ENCODE data around the gene MTF2.
A peak's percentile ranks its signal among the peaks of the same experiment; 100 is the strongest.

MTF2 gene

GRCh38 chr1:93061895-93062792, 16.9 kb upstream of the MTF2 start:
- peak; percentile 96 for ATAC-seq (ENCODE audit: low read depth)

GRCh38 chr1:93076268-93076667, 2.8 kb upstream of the MTF2 start:
- Mint-ChIP-seq H3K9me3 (no peaks in the 10 kb centered on the region), H3K4me3 (no peak overlapping the region), H3K36me3 (peaks cover 1% of the 10 kb centered on the region), H3K4me1 (peaks cover 14% of the 10 kb centered on the region), H3K27ac (no peak overlapping the region), H3K27me3 (no peaks in the 10 kb centered on the region)
- ATAC-seq (ENCODE audit: low read depth) (no peak), DNase-seq (ENCODE audit: low spot score in 2 of 2) (no peak)

More at GRCh38 chr1:93061895-93062792, 16.9 kb upstream of the MTF2 start:
- peak; percentile 27 to 40 for DNase-seq (ENCODE audit: low spot score in 2 of 2)
- no peaks in the 10 kb centered on the region for H3K36me3 Mint-ChIP-seq
- no peak overlapping the region for H3K4me3 Mint-ChIP-seq
- H3K27me3 Mint-ChIP-seq = peaks cover 10% of the 10 kb centered on the region
- H3K4me1 Mint-ChIP-seq = no peaks in the 10 kb centered on the region
- no peak overlapping the region for H3K27ac Mint-ChIP-seq
- H3K9me3 Mint-ChIP-seq = no peaks in the 10 kb centered on the region

- Mint-ChIP-seq H3K36me3 (peaks cover 3% of the 10 kb centered on the region), H3K9me3 (no peaks in the 10 kb centered on the region), H3K4me1 (peaks cover 21% of the 10 kb centered on the region), H3K27me3 (no peaks in the 10 kb centered on the region), H3K4me3 (peak overlapping the region; percentile 89), H3K27ac (peak overlapping the region; percentile 91)
- no peak for ATAC-seq (ENCODE audit: low read depth)
- no peak for DNase-seq (ENCODE audit: low spot score in 2 of 2)
Observed at GRCh38 chr1:93078203-93078602, 880 bp upstream of the MTF2 start.

- ATAC-seq (ENCODE audit: low read depth) = no peak
- DNase-seq (ENCODE audit: low spot score in 2 of 2) = no peak
- peaks cover 24% of the 10 kb centered on the region for H3K4me1 Mint-ChIP-seq
Observed at GRCh38 chr1:93078638-93078985, 471 bp upstream of the MTF2 start.

GRCh38 chr1:93079685-93080141, 630 bp downstream of the MTF2 start:
- ATAC-seq (ENCODE audit: low read depth) (no peak), DNase-seq (ENCODE audit: low spot score in 2 of 2) (no peak)
- H3K27ac Mint-ChIP-seq = peak overlapping the region; percentile 91
- peaks cover 27% of the 10 kb centered on the region for H3K4me1 Mint-ChIP-seq
- H3K27me3 Mint-ChIP-seq = no peaks in the 10 kb centered on the region
- H3K4me3 Mint-ChIP-seq = peak overlapping the region; percentile 89
- peaks cover 10% of the 10 kb centered on the region for H3K36me3 Mint-ChIP-seq
- no peaks in the 10 kb centered on the region for H3K9me3 Mint-ChIP-seq

More at GRCh38 chr1:93078638-93078985, 471 bp upstream of the MTF2 start:
- Mint-ChIP-seq H3K27ac (peak overlapping the region; percentile 91), H3K27me3 (no peaks in the 10 kb centered on the region), H3K4me3 (peak overlapping the region; percentile 89), H3K9me3 (no peaks in the 10 kb centered on the region), H3K36me3 (peaks cover 7% of the 10 kb centered on the region)

- peaks cover 27% of the 10 kb centered on the region for H3K4me1 Mint-ChIP-seq
- DNase-seq (ENCODE audit: low spot score in 2 of 2) = peak in 1 of 2 donors; percentile 37
- H3K27me3 Mint-ChIP-seq = no peaks in the 10 kb centered on the region
- peaks cover 10% of the 10 kb centered on the region for H3K36me3 Mint-ChIP-seq
- peak overlapping the region; percentile 89 for H3K4me3 Mint-ChIP-seq
- no peaks in the 10 kb centered on the region for H3K9me3 Mint-ChIP-seq
- H3K27ac Mint-ChIP-seq = peak overlapping the region; percentile 91
- ATAC-seq (ENCODE audit: low read depth) = peak; percentile 68
Observed at GRCh38 chr1:93080179-93080823, 1.2 kb downstream of the MTF2 start.

- Mint-ChIP-seq H3K27ac (no peak overlapping the region), H3K27me3 (no peaks in the 10 kb centered on the region), H3K36me3 (peaks cover 17% of the 10 kb centered on the region), H3K4me1 (peaks cover 30% of the 10 kb centered on the region), H3K9me3 (no peaks in the 10 kb centered on the region), H3K4me3 (peak overlapping the region; percentile 34)
- ATAC-seq (ENCODE audit: low read depth) (no peak), DNase-seq (ENCODE audit: low spot score in 2 of 2) (no peak)
Observed at GRCh38 chr1:93081716-93082115, 2.6 kb downstream of the MTF2 start.

GRCh38 chr1:93082313-93082712, 3.2 kb downstream of the MTF2 start:
- peak overlapping the region; percentile 22 for H3K27ac Mint-ChIP-seq
- H3K9me3 Mint-ChIP-seq = no peaks in the 10 kb centered on the region
- no peaks in the 10 kb centered on the region for H3K27me3 Mint-ChIP-seq
- ATAC-seq (ENCODE audit: low read depth) (no peak), DNase-seq (ENCODE audit: low spot score in 2 of 2) (no peak)
- peaks cover 30% of the 10 kb centered on the region for H3K4me1 Mint-ChIP-seq
- no peak overlapping the region for H3K4me3 Mint-ChIP-seq
- peaks cover 17% of the 10 kb centered on the region for H3K36me3 Mint-ChIP-seq

- Mint-ChIP-seq H3K27ac (no peak overlapping the region), H3K4me3 (no peak overlapping the region), H3K4me1 (peaks cover 32% of the 10 kb centered on the region), H3K36me3 (peaks cover 17% of the 10 kb centered on the region), H3K27me3 (no peaks in the 10 kb centered on the region), H3K9me3 (no peaks in the 10 kb centered on the region)
- no peak for DNase-seq (ENCODE audit: low spot score in 2 of 2)
- no peak for ATAC-seq (ENCODE audit: low read depth)
Observed at GRCh38 chr1:93083979-93084378, 4.9 kb downstream of the MTF2 start.

GRCh38 chr1:93087532-93087931, 8.4 kb downstream of the MTF2 start:
- Mint-ChIP-seq H3K4me1 (peaks cover 22% of the 10 kb centered on the region), H3K27ac (peak overlapping the region; percentile 20), H3K4me3 (no peak overlapping the region), H3K36me3 (peaks cover 24% of the 10 kb centered on the region), H3K27me3 (no peaks in the 10 kb centered on the region), H3K9me3 (no peaks in the 10 kb centered on the region)
- ATAC-seq (ENCODE audit: low read depth) (no peak), DNase-seq (ENCODE audit: low spot score in 2 of 2) (no peak)

- no peak for ATAC-seq (ENCODE audit: low read depth)
- Mint-ChIP-seq H3K9me3 (no peaks in the 10 kb centered on the region), H3K4me3 (no peak overlapping the region), H3K4me1 (peaks cover 32% of the 10 kb centered on the region), H3K36me3 (peaks cover 14% of the 10 kb centered on the region), H3K27me3 (no peaks in the 10 kb centered on the region), H3K27ac (peak overlapping the region; percentile 42)
- no peak for DNase-seq (ENCODE audit: low spot score in 2 of 2)
Observed at GRCh38 chr1:93093332-93094006, 14.4 kb downstream of the MTF2 start.

GRCh38 chr1:93095804-93096585, 16.9 kb downstream of the MTF2 start:
- H3K4me1 Mint-ChIP-seq = peaks cover 40% of the 10 kb centered on the region
- H3K4me3 Mint-ChIP-seq = peak overlapping the region; percentile 62
- no peaks in the 10 kb centered on the region for H3K9me3 Mint-ChIP-seq
- H3K27me3 Mint-ChIP-seq = no peaks in the 10 kb centered on the region
- peaks cover 9% of the 10 kb centered on the region for H3K36me3 Mint-ChIP-seq
- peak; percentile 45 for ATAC-seq (ENCODE audit: low read depth)
- peak overlapping the region; percentile 61 for H3K27ac Mint-ChIP-seq
- DNase-seq (ENCODE audit: low spot score in 2 of 2) = no peak

- Mint-ChIP-seq H3K36me3 (peaks cover 16% of the 10 kb centered on the region), H3K4me1 (peaks cover 28% of the 10 kb centered on the region), H3K9me3 (no peaks in the 10 kb centered on the region), H3K4me3 (no peak overlapping the region), H3K27me3 (no peaks in the 10 kb centered on the region), H3K27ac (peak overlapping the region; percentile 56)
- ATAC-seq (ENCODE audit: low read depth) (no peak), DNase-seq (ENCODE audit: low spot score in 2 of 2) (no peak)
Observed at GRCh38 chr1:93102142-93102541, 23.1 kb downstream of the MTF2 start.
